Ascending aorta (tissue), 2 donors: Measurements from ENCODE around the gene C1orf21. TPM values are rescaled to one million over a fixed set of nuclear protein-coding genes. Genes with fewer than 3 reads are reported as not detected.

Experiments
- DNase-seq, 2 donors: peaks; one replicate each; pipeline ENCODE4 v3.0.0-alpha.2; 2019; ENCODE audit warnings: low spot score in 2 of 2
- H3K27ac ChIP-seq, 2 donors: fragments of 200-600 bp; sonication (generic); one replicate each; pipeline ENCODE4 v1.5.1; 2016 to 2017; ENCODE audit warnings: mild to moderate bottlenecking in 1 of 2
- H3K27me3 ChIP-seq: fragments of 200-600 bp; sonication (generic); one replicate; pipeline ENCODE4 v1.5.1; 2017
- H3K36me3 ChIP-seq, 2 donors: fragments of 200-600 bp; sonication (generic); one replicate each; pipeline ENCODE4 v1.5.1; 2016
- H3K4me1 ChIP-seq, 2 donors: fragments of 200-600 bp; sonication (generic); one replicate each; pipeline ENCODE4 v1.5.1; 2016 to 2017; ENCODE audit warnings: mild to moderate bottlenecking in 1 of 2
- H3K4me3 ChIP-seq, 2 donors: fragments of 200-600 bp; sonication (generic); one replicate each; pipeline ENCODE4 v1.5.1; 2016 to 2017; ENCODE audit warnings: mild to moderate bottlenecking in 1 of 2
- H3K9me3 ChIP-seq, 2 donors: fragments of 200-600 bp; sonication (generic); one replicate each; pipeline ENCODE4 v1.5.1; 2016
- CTCF ChIP-seq, 3 experiments: fragments of 200-600 bp in 2 of 3; fragments of 450-650 bp in 1 of 3; sonication (generic) in 2 of 3; IDR thresholded peaks; one replicate each; pipeline ENCODE4 v1.5.1; 2016 to 2019; ENCODE audit warnings: antibody characterized with exemption in 3 of 3, mild to moderate bottlenecking in 1 of 3, moderate library complexity in 1 of 3
- intact Hi-C: fragments of 100-400 bp; cut with DNase I; formaldehyde crosslinking; loops from one replicate; pipeline ENCODE4 v1.15.1; 2023
- total RNA-seq: library from RNA; depleted of rRNA; stranded (reverse); fragments of >200 nt; gene quantifications from one replicate; pipeline ENCODE4 v1.1.0, GENCODE V29; 2016

Gene C1orf21
- total RNA-seq, 1 donor from 2014 or later = 21.8 TPM

- peak overlapping the region; percentile 24 to 47 for H3K27ac ChIP-seq
- TF ChIP-seq CTCF (IDR thresholded peaks at IDR 0.05) = no peak
- DNase-seq = no peak
- H3K4me3 ChIP-seq = no peak overlapping the region
- H3K4me1 ChIP-seq = peaks cover 0 to 4% of the 10 kb centered on the region in 2 donors
- no peaks in the 10 kb centered on the region for H3K27me3 ChIP-seq
- intact Hi-C loops = no loop called here
- H3K36me3 ChIP-seq = no peaks in the 10 kb centered on the region
- H3K9me3 ChIP-seq = no peaks in the 10 kb centered on the region
Observed at GRCh38 chr1:184555665-184556641, 169.1 kb downstream of the C1orf21 start.

- intact Hi-C loops = no loop called here
- no peak for TF ChIP-seq CTCF (IDR thresholded peaks at IDR 0.05)
- Histone ChIP-seq H3K4me1 (peaks cover 0 to 6% of the 10 kb centered on the region in 2 donors), H3K27me3 (no peaks in the 10 kb centered on the region), H3K27ac (peak overlapping the region in 1 of 2 donors; percentile 24), H3K36me3 (no peaks in the 10 kb centered on the region), H3K9me3 (no peaks in the 10 kb centered on the region), H3K4me3 (no peak overlapping the region)
- no peak for DNase-seq
Observed at GRCh38 chr1:184556665-184557064, 169.8 kb downstream of the C1orf21 start.

GRCh38 chr1:184557423-184558347, 170.9 kb downstream of the C1orf21 start:
- intact Hi-C loops = no loop called here
- no peak for TF ChIP-seq CTCF (IDR thresholded peaks at IDR 0.05)
- no peaks in the 10 kb centered on the region for H3K36me3 ChIP-seq
- no peaks in the 10 kb centered on the region for H3K27me3 ChIP-seq
- H3K4me1 ChIP-seq = peaks cover 2 to 6% of the 10 kb centered on the region in 2 donors
- no peaks in the 10 kb centered on the region for H3K9me3 ChIP-seq
- H3K27ac ChIP-seq = no peak overlapping the region
- no peak overlapping the region for H3K4me3 ChIP-seq
- no peak for DNase-seq

- intact Hi-C loops = no loop called here
- peaks cover 2 to 8% of the 10 kb centered on the region in 2 donors for H3K4me1 ChIP-seq
- TF ChIP-seq CTCF (IDR thresholded peaks at IDR 0.05) = no peak
Observed at GRCh38 chr1:184558691-184559090, 171.9 kb downstream of the C1orf21 start.

GRCh38 chr1:184559117-184559713, 172.4 kb downstream of the C1orf21 start:
- peaks cover 2 to 9% of the 10 kb centered on the region in 2 donors for H3K4me1 ChIP-seq
- H3K4me3 ChIP-seq = no peak overlapping the region
- H3K27ac ChIP-seq = no peak overlapping the region
- no peaks in the 10 kb centered on the region for H3K36me3 ChIP-seq
- intact Hi-C loops = no loop called here
- no peaks in the 10 kb centered on the region for H3K27me3 ChIP-seq
- TF ChIP-seq CTCF (IDR thresholded peaks at IDR 0.05) = no peak
- DNase-seq = no peak
- no peaks in the 10 kb centered on the region for H3K9me3 ChIP-seq

More at GRCh38 chr1:184558691-184559090, 171.9 kb downstream of the C1orf21 start:
- no peak for DNase-seq
- H3K27me3 ChIP-seq = no peaks in the 10 kb centered on the region
- no peak overlapping the region for H3K4me3 ChIP-seq
- no peaks in the 10 kb centered on the region for H3K9me3 ChIP-seq
- H3K36me3 ChIP-seq = no peaks in the 10 kb centered on the region
- no peak overlapping the region for H3K27ac ChIP-seq
